SHP77 (cell line): ENCODE data around the gene CLASP1.
"Not testable (repeated sequence)": the region's sequence is repeated elsewhere in the genome, so short reads cannot be mapped to it uniquely, and the experiment has no call there.

Experiments used
- DNase-seq, 2 experiments: peaks; one replicate each; lab custom pipeline; 2025; lab: John Stamatoyannopoulos, UW

Gene CLASP1

DNA sequence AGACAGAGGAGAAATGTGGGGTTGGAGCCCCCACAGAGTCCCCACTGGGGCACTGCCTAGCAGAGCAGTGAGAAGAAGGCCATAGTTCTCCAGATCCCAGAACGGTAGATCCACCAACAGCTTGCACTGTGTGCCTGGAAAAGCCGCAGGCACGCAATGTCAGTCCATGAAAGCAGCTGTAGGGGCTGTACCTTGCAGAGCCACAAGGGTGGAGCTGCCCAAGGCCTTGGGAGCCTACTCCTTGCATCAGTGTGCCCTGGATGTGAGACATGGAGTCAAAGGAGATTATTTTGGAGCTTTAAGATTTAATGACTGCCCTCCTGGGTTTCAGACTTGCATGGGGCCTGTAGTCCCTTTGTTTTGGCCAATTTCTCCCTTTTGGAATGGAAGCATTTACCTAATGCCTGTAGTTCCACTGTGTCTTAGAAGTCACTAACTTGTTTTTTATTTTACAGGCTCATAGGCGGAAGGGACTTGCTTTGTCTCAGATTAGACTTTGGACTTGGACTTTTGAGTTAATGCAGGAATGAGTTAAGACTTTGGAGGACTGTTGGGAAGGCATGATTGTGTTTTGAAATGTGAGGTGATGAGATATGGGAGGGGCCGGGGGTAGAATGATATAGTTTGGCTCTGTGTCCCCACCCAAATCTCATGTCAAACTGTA is 274.7 kb downstream of the CLASP1 start:
- not testable (repeated sequence) for DNase-seq

DNA sequence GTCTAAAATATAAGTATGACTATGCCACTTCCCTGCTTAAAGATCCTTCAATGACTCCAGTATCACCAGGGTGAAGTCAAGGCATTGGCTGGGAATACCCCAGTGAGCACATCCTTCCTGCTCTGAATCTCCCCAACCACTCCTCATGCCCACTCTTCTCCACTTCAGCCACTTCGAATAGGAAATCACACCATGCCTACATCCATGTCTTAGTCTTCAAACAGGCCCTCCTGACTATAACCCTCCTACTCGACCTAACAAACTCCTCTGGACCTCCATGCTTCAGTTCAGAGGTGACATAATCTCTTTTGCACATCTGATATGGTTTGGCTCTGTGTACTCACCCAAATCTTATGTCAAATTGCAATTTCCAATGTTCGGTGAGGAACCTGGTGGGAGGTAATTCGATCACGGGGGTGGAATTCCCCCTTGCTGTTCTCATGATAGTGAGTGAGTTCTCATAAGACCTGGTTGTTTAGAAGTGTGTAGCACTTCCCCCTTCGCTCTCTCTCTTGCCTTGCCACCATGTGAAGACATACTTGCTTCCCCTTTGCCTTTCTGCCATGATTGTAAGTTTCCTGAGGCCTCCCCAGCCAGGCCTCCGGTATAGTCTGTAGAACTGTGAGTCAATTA is 276.4 kb downstream of the CLASP1 start:
- no peak for DNase-seq

DNA sequence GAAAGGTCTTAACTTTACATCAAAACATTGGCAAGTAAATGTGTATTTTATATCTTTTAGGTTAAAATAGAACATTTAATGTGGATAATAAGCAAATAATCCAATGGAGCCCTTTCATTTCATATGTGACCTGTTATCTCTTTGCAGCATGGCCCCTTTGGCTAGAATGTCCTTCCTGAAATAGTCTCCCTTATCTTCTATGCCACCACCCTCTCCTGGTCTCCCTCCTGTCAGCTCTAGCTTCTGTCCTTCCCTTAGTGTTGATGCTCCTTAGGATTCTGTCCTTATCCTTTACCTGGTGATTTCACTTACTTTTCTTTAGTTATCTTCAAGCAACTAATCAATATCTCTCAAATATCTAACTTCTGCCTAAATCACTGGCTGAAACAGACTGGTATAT is 277.2 kb downstream of the CLASP1 start:
- no peak for DNase-seq

DNA sequence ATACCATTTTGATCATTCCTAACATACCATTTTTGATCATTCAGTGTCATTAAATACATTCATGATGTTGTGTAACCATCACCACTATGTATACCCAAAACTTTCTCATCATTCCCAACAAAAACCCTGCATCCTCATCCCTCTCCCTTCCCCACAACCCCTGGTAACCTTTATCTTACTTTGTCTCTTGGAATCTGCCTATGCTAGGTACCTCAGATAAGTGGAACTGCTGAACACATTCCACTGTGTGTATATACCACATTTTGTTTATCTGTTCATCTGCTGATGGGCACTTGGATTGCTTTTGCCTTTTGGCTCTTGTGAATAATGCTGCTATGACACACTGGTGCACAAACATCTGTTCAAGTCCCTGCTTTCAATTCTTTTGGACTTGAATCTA is 280.4 kb downstream of the CLASP1 start:
- DNase-seq, result no peak

DNA sequence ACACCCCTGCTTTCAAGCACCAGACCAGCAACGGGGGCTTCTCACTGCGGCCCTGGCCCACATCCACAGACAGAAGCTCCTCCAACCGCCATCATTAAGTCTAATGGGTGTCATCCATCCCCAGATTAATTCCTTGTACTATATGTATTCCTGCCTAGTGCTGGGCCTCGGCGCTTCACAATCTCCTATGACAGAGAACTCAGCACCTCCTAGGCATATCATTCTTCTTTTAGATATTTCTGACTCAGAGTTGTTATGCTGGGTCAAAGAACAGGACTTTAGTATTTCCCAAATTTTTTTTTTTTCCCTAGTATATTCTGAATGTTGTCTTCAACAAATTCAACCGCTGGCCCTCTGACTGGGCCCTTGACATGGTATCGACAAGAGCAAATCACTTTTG is 281.1 kb downstream of the CLASP1 start:
- no peak for DNase-seq

DNA sequence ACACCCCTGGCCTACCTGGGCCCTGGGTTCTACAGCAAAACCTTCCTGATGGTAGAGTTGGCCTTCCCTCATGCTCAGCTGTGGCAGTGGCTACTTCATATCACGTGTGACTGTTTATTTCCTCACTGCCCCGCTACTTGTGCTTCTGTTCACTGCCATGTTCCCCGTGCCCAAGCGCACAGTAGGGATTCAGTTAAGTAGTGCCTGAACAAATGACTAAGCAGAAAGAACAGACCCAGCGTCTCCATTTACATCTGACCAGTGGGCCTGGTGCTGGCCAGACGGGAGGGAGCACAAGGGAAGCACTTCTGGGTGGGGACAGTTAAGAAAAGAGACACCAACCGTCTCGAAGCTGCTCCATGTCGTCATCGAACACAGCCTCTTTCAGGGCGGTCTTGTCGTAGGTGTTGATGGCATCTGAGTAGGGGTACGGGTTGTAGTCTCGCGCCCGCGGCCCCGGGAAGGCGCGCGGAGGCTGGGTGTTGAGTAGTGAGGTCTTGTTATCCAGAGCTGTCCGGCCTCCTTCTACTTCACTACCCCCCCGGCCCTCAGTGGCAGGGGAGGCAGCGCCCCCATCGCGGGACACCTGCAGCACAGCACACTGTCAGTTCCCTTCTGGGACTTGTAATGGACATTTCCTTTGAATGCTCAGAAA is 281.9 kb downstream of the CLASP1 start:
- no peak for DNase-seq

DNA sequence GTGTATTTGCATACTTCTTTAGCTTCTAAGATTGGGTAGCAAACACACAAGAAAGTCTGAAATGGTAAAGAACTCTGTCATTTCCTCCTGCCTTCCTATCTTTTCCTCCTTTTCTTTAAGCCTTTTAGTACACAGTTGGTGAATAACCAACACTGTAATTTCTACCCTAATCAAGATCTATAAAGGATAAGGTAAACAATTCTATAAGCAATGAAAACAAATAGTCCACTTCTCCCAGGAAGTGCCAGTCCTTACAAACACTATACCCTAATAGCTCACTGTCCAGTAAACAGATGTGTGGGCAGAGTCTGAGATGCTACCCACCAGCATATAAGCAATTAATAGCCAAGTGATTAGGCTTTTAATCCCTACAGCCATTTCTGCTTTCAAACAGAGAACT is 283.2 kb downstream of the CLASP1 start:
- no peak for DNase-seq

DNA sequence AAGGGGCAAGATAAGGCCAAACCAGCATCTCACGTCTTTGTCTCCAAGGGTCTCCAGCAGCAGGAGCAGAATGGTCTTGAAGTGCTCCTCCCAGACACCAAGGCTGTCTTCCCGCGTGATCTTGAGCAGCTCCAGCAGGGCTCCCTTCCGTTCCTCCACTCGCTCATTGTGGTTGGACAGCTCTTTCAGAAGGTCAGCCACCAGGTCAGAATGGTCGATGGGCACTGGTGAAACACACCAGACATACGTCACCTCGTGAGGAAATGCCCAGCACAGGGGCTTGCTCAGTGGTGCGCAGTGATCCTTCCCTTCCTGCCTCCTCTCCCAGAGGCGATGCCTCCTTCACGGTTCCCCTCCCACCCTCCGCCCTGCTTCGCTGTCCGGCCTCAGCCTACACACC is 284.2 kb downstream of the CLASP1 start:
- no peak for DNase-seq

DNA sequence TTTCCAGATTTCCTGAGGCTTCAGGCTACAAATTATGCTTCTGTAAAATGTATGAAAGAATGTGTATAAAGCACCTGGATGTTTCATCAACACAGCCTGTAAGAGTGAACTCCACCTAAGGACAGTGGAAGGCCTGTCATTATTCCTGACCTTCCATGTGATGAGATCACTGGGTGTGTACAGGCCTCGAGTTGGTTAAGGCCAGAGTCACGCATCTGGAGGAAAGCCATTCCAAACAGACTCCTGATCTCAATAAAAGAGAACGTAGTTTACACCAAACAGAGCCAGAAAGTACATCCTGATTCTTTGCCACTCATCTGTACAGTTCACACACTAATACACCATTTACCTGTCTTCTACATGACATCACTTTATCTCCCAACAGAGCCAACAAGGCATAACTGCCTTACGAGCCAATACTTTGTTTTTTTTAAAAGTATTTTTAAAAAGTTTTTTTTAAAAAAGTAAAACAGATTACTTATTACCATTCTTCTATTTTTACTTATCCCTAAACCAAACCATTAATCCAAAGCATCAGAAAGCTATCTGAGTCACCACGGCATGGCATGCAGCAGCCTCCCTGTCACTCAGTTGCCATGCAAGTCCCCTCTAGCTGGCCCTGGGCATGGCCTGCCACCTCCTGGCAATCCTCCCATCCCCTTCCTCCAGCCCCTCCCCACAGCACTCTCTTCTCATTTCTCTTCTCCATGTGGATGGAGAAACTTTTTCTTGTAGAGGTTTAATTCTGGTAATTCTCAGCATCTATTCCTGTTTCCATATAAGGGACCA is 285.4 kb downstream of the CLASP1 start:
- no peak for DNase-seq

DNA sequence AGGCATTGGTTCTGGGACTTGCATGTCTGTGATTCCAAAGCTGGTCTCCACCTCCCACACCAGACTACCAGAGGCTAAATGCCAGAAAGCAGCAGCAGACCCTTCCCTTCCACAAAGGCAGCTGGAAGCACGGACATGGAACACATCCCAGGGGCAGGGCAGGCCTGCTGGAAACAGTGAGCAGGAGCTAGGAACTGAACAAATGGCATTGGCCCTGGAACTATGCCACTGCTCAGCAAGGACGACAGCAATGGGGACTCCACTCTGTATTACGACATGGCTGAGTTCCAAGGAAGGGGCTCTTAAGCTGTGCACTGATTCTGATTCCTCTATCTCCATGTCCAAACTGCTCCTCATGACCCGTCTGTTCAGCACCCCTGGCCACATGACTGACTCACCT is 286.5 kb downstream of the CLASP1 start:
- DNase-seq, result no peak

DNA sequence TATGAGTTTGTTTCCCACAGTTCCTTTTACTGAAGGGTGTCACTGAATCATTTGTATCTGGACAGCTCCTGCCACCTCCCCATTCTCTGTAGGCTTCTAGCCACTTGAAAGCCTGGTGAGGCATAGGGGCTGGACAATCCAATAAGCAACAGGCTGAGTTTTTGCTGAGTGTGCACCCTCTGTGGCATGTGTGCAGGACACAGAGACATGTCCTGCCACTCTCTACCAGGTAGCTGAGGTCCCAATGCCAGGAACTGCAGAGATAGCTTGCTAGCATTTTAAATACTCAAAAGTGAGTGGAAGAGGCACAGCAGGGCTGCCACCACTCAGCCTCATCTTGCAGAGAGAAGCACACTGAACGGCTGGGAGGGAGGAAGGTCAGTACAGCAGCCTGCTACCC is 287.0 kb downstream of the CLASP1 start:
- no peak for DNase-seq

DNA sequence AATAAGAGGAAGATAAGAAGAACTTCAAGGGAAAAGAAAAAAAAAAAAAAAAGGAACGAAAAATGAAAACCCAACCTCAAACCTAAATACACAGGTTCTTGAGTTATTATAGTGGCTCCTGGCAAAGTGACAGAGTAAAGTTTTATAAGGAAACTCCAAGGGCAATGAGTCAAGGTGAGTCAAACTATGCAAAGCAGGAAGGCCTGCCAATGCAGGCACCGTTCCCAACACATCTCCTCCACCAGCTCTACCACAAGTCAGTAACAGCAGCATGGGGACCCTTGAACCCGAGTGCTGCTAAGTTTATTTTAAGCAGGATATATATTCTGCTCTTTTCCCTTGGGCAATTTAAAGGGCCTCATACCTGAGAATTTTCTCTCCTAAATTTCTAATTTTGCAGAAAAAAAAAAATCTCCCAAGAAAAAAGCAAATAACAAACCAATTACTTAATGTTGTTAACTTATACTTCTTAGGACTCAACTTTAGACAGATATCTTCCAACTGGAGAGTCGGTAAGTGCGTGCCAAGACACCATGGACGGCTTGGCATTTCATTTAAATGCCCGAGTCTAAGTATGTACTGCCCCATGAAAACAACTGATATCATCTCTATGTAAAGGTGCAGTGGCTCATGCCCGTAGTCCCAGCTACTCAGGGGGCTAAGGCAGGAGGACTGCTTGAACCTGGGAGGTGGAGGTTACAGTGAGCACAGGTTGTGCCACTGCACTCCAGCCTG is 288.5 kb downstream of the CLASP1 start:
- no peak for DNase-seq

DNA sequence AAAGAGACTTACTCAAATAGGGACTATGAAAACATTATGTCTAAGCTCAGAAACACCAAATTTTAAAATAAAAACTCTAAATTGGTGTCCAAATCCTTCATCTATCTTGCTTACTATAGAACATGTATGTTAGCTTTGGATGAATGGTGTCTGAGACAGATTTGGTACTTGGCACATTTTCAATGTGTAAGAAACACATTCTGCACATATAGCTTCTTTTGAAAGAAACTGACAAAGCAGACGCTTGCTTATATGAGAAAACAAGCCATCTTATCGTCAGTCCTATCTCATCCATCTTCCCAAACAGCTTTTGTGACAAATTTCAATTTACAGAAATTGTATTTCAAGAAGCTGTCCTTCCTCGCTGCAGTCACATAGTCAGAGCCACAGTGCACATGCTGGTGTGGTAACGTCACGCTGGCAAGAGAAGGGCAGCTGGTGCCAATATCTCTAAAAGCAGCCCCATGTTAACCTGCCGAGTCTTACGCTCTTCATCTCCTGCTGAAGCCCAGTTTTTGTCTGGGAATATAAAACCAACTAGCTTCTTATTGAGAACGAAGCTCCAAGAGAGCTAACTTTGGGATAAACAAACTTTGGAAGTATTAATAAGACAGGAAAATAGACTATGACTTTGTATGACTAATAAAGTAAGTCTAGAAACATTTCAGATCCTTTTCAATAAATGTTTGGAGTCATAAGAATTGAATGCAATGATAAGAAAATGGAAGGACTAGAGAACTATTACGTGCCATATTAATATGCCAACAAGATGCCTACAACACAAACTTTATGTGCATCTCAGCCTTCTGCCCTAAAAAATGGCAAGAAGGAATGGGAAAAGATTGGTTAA is 289.3 kb downstream of the CLASP1 start:
- DNase-seq, result no peak

DNA sequence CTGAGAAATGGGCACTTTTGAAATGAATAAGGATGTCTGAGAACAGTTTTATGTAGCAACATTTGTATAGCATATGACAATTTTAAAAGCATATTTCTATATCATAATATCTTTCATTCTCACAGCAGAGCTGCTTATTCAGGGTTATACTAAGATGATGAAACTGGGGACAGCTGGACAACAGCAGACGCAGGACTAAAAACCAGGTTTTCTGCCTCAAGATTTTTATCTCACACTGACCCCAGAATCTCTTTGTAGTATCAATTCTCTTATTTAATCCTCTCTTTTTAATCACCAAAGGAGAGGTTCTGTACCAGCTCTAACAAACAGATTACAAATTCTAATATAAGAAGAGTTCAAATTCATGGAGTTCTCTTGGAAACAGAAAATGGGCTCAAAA is 290.1 kb downstream of the CLASP1 start:
- no peak for DNase-seq

DNA sequence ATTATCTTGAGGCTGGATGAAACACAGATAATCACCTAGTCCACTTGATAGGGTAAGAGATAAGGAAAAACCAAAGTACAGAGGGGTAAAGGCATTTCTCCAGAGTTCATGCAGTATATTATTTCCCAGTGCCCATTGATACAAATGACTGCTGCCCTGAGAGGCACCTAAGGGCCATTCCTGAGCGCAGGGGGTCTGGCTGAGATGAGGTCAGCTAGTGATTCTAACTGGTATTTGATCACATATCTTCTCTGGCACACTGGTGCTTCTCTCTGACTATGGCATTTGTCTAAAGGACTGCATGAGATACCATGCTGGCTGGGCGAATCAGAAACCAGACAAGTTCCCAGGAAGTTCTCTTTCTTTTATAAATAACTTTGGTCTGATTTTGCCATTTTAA is 291.0 kb downstream of the CLASP1 start:
- DNase-seq, result no peak

DNA sequence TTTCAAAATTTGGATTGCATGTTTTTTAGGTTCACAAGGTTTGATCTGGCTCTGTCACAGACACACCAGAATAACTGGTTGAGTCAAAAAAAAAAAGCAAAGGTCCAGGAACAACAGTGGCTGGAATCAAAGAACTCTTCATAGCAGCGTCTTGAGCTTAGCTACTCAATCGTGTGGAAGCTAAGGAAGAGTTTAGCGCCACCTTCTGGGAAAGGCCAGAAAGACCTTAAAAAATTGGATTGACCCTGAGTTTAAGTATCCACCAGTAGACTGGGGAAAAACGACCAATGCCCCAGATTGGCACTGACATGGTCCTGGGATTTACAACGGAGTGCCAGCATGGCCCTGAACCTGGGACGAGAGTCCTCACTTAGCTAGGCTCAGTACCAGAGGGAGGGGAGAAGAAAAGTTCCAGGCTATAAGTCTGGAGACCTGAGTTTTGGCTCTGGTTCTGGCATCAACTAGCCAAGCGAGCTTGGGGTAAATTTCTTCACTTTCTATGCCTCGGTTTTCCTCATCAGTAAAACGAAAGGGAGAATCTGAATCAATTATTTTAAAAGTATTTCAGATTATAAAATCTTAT is 293.1 kb downstream of the CLASP1 start:
- peak; percentile 45 to 47 for DNase-seq

DNA sequence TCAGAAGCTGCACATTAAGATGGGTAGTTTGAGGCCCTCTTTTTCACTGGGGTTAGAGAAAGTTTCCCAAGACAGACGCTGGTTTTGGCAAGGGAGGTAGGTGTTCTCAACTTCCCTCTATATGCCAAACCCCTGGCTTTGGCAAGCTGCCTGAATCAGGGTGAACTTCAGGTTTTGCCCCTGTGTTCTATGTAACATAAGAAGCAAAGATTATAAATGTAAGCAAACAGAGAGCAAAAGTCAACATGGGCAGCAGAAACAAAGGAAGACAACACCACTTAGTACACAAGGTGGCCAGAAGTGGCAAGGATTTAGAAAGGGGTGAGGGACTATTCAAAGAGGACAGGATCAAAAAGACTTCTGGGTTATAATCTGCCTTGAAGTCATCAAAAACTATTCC is 293.8 kb downstream of the CLASP1 start:
- no peak for DNase-seq

DNA sequence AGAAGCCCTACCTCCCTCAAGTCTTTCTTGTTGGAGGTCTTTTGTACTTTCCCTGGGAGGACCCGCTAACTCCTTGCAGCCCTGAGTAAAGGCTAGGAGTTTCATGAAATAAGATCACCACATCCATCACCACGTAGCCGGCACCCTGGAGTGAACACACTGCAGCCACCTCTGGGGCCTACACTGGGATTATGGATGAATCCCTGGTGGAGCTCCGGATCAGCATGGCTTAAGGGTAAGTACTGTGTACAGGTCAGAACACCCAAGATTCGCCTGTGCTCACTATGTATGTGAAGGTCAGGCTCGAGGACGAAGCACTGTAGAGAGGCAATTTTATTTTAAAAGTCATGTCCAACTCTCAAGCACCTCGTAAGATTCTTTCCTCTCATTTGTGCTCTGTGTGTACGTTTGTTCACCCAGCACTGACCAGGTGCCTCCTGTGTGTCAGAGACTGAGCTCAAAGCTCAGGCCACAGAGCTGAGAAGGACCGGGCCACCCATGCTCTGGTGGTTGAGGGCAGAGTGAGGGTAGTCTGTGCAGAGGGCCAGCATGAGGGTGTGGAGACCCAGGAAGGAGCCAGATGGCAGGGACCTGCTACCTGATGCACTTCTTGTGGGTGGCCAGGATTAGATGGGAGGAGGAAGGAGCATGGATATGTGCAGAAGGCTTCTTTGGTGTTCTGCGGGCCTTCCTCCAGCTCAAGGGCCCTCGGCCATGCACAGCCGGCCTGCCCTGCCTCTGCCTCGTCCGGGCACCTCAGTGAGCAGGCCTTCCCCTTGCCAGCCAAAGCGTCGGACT is 297.5 kb downstream of the CLASP1 start:
- no peak for DNase-seq

DNA sequence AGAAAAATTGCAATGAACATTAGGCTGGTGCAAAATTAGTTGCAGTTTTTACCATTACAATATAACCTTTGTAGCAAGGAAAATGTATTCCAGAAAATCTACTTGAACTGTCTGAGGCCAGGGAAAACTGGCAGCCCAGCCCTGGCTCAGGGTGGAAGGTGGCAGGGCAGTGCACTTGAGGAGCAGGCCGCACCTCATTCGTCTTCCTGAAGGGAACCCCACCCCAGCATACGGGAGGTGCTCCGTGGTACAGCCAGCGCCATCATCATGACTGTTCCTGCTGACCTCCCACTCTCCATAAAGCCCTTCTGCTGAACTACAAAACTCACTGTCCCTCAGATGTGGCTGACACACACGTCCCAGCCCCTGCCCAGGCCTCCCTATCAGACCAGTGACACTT is 298.4 kb downstream of the CLASP1 start:
- no peak for DNase-seq

DNA sequence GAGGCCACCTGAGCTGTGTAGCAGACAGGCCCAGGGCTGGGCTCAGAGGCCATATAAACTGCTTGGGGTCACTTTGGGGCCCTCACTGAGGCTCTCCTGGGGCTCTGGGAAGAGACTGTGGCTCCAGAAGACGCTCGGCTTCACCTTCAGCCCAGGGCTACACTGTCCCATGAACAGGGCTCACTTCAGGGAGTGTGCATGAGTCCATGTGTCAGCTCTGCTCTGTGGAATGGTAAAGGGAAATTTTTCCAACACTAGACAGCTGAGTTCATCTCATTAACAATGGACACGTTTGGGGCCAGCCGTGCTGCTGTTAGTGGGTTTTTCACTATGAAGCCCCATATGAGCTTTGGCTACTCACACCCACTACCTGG is 298.9 kb downstream of the CLASP1 start:
- no peak for DNase-seq
